Kidney epithelial cell (primary cell): Measurements from ENCODE around the gene MYO10. TPM values are rescaled to one million over a fixed set of nuclear protein-coding genes. Genes with fewer than 3 reads are reported as not detected.

Experiments
- DNase-seq: peaks from one replicate; pipeline ENCODE4 v3.0.0-alpha.2; 2010; ENCODE audit warnings: low read depth
- H3K27me3 ChIP-seq: 2 replicates; pipeline ENCODE4 v1.6.0; 2011; ENCODE audit warnings: low read length; ENCODE audit not compliant: control insufficient read depth, insufficient read depth
- H3K36me3 ChIP-seq: 2 replicates; pipeline ENCODE4 v1.5.1; 2011; ENCODE audit warnings: low read length; ENCODE audit not compliant: control insufficient read depth, insufficient read depth
- H3K4me3 ChIP-seq: 2 replicates; pipeline ENCODE4 v1.5.1; 2011; ENCODE audit warnings: low read depth, mild to moderate bottlenecking, control low read depth, low read length
- CTCF ChIP-seq: IDR thresholded peaks from 2 replicates; pipeline ENCODE4 v1.5.1; 2011; ENCODE audit warnings: mild to moderate bottlenecking, moderate library complexity, low read length, control low read depth, inconsistent platforms; ENCODE audit not compliant: insufficient read depth, poor library complexity, severe bottlenecking
- total RNA-seq: library from RNA; depleted of rRNA; stranded (reverse); fragments of >200 nt; gene quantifications from 2 replicates; pipeline ENCODE4 v1.2.3, GENCODE V29; 2015

MYO10 gene
- total RNA-seq, 1 donor from 2014 or later, result 80.3 TPM

- peaks cover 2% of the 10 kb centered on the region for H3K36me3 ChIP-seq
These were observed 151.0 kb downstream of the MYO10 start for GRCh38 chr5:16784843-16785791.

GRCh38 chr5:16784088-16784487, 152.0 kb downstream of the MYO10 start:
- TF ChIP-seq CTCF, result no peak
- H3K27me3 ChIP-seq, result no peaks in the 10 kb centered on the region
- peak; percentile 32 for DNase-seq
- H3K36me3 ChIP-seq, result peaks cover 2% of the 10 kb centered on the region
- H3K4me3 ChIP-seq, result no peak overlapping the region

More at GRCh38 chr5:16784843-16785791, 151.0 kb downstream of the MYO10 start:
- Histone ChIP-seq H3K4me3 (no peak overlapping the region), H3K27me3 (no peaks in the 10 kb centered on the region)
- TF ChIP-seq CTCF, result no peak
- DNase-seq, result no peak

- no peak overlapping the region for H3K4me3 ChIP-seq
- peaks cover 2% of the 10 kb centered on the region for H3K36me3 ChIP-seq
- no peak for DNase-seq
- no peak for TF ChIP-seq CTCF
- no peaks in the 10 kb centered on the region for H3K27me3 ChIP-seq
These were observed 154.1 kb downstream of the MYO10 start for GRCh38 chr5:16781828-16782626.

- peaks cover 2% of the 10 kb centered on the region for H3K36me3 ChIP-seq
- H3K4me3 ChIP-seq, result no peak overlapping the region
- TF ChIP-seq CTCF, result no peak
- H3K27me3 ChIP-seq, result no peaks in the 10 kb centered on the region
- DNase-seq, result no peak
These were observed 155.8 kb downstream of the MYO10 start for GRCh38 chr5:16780325-16780724.

GRCh38 chr5:16777432-16777831, 158.7 kb downstream of the MYO10 start:
- H3K36me3 ChIP-seq, result no peaks in the 10 kb centered on the region
- H3K4me3 ChIP-seq, result no peak overlapping the region
- DNase-seq, result no peak
- no peak for TF ChIP-seq CTCF
- H3K27me3 ChIP-seq, result no peaks in the 10 kb centered on the region
